Nephron (organoid): ENCODE measurements around the gene CLMN.

Source experiments
- H3K27ac Mint-ChIP-seq, 3 experiments: 2 replicates each; pipeline ENCODE4 v1.8.0; 2020; ENCODE audit warnings: mixed read lengths in 3 of 3, mild to moderate bottlenecking in 2 of 3, moderate library complexity in 1 of 3
- H3K27me3 Mint-ChIP-seq: 2 replicates; pipeline ENCODE4 v1.8.0; 2021; ENCODE audit warnings: low read depth, mild to moderate bottlenecking, moderate library complexity, mixed read lengths
- H3K36me3 Mint-ChIP-seq: 2 replicates; pipeline ENCODE4 v1.8.0; 2020; ENCODE audit warnings: low read depth, mixed read lengths
- H3K4me1 Mint-ChIP-seq: 2 replicates; pipeline ENCODE4 v1.8.0; 2020; ENCODE audit warnings: mixed read lengths
- H3K4me3 Mint-ChIP-seq, 3 experiments: 2 replicates each; pipeline ENCODE4 v1.8.0; 2020; ENCODE audit warnings: mild to moderate bottlenecking in 3 of 3, mixed read lengths in 3 of 3, moderate library complexity in 2 of 3
- H3K9me3 Mint-ChIP-seq: 2 replicates; pipeline ENCODE4 v1.8.0; 2020; ENCODE audit warnings: mixed read lengths
- CTCF ChIP-seq, 3 experiments: fragments of 200-600 bp; sonication (generic); IDR thresholded peaks; one replicate each; pipeline ENCODE4 v1.5.0; 2021; ENCODE audit warnings: antibody characterized with exemption in 3 of 3; ENCODE audit not compliant: unreplicated experiment in 3 of 3

The CLMN gene

GRCh38 chr14:95329941-95330340 is 10.2 kb upstream of the CLMN start:
- H3K36me3 Mint-ChIP-seq, result no peaks in the 10 kb centered on the region
- peaks cover 4% of the 10 kb centered on the region for H3K4me1 Mint-ChIP-seq
- H3K4me3 Mint-ChIP-seq, result no peak overlapping the region
- no peak overlapping the region for H3K27ac Mint-ChIP-seq
- peaks cover 4% of the 10 kb centered on the region for H3K27me3 Mint-ChIP-seq
- no peak for TF ChIP-seq CTCF (IDR thresholded peaks at IDR 0.05; ENCODE audit: unreplicated experiment in 3 of 3)
- peaks cover 6% of the 10 kb centered on the region for H3K9me3 Mint-ChIP-seq

- TF ChIP-seq CTCF (IDR thresholded peaks at IDR 0.05; ENCODE audit: unreplicated experiment in 3 of 3), result no peak
- H3K27me3 Mint-ChIP-seq, result peaks cover 4% of the 10 kb centered on the region
- no peaks in the 10 kb centered on the region for H3K36me3 Mint-ChIP-seq
- peaks cover 4% of the 10 kb centered on the region for H3K4me1 Mint-ChIP-seq
- no peak overlapping the region for H3K27ac Mint-ChIP-seq
- peaks cover 4% of the 10 kb centered on the region for H3K9me3 Mint-ChIP-seq
- H3K4me3 Mint-ChIP-seq, result no peak overlapping the region
Observed at GRCh38 chr14:95328729-95329503, 9.2 kb upstream of the CLMN start.

- no peaks in the 10 kb centered on the region for H3K36me3 Mint-ChIP-seq
- no peak for TF ChIP-seq CTCF (IDR thresholded peaks at IDR 0.05; ENCODE audit: unreplicated experiment in 3 of 3)
- no peak overlapping the region for H3K4me3 Mint-ChIP-seq
- H3K27me3 Mint-ChIP-seq, result peaks cover 8% of the 10 kb centered on the region
- no peak overlapping the region for H3K27ac Mint-ChIP-seq
- peaks cover 8% of the 10 kb centered on the region for H3K4me1 Mint-ChIP-seq
- peaks cover 4% of the 10 kb centered on the region for H3K9me3 Mint-ChIP-seq
Observed at GRCh38 chr14:95327558-95328374, 8.1 kb upstream of the CLMN start.

GRCh38 chr14:95326987-95327386 is 7.3 kb upstream of the CLMN start:
- no peak overlapping the region for H3K27ac Mint-ChIP-seq
- TF ChIP-seq CTCF (IDR thresholded peaks at IDR 0.05; ENCODE audit: unreplicated experiment in 3 of 3), result no peak
- no peaks in the 10 kb centered on the region for H3K36me3 Mint-ChIP-seq
- H3K27me3 Mint-ChIP-seq, result peaks cover 8% of the 10 kb centered on the region
- H3K4me1 Mint-ChIP-seq, result peaks cover 12% of the 10 kb centered on the region
- H3K9me3 Mint-ChIP-seq, result peaks cover 4% of the 10 kb centered on the region
- no peak overlapping the region for H3K4me3 Mint-ChIP-seq

- H3K4me1 Mint-ChIP-seq, result peaks cover 21% of the 10 kb centered on the region
- H3K27me3 Mint-ChIP-seq, result peaks cover 18% of the 10 kb centered on the region
- H3K4me3 Mint-ChIP-seq, result no peak overlapping the region
- H3K27ac Mint-ChIP-seq, result no peak overlapping the region
- peaks cover 4% of the 10 kb centered on the region for H3K9me3 Mint-ChIP-seq
- no peak for TF ChIP-seq CTCF (IDR thresholded peaks at IDR 0.05; ENCODE audit: unreplicated experiment in 3 of 3)
- H3K36me3 Mint-ChIP-seq, result no peaks in the 10 kb centered on the region
Observed at GRCh38 chr14:95323917-95324316, 4.2 kb upstream of the CLMN start.
